GM12872 (cell line): Measurements from ENCODE around the gene KLK8.

Experiments
- TF ChIP-seq, protein P1 (sequence below): IDR thresholded peaks from 3 replicates; pipeline ENCODE4 v1.5.1; 2011; ENCODE audit warnings: low read depth, mild to moderate bottlenecking, low read length, moderate library complexity; ENCODE audit not compliant: insufficient read depth

The KLK8 gene, protein sequence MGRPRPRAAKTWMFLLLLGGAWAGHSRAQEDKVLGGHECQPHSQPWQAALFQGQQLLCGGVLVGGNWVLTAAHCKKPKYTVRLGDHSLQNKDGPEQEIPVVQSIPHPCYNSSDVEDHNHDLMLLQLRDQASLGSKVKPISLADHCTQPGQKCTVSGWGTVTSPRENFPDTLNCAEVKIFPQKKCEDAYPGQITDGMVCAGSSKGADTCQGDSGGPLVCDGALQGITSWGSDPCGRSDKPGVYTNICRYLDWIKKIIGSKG

DNA sequence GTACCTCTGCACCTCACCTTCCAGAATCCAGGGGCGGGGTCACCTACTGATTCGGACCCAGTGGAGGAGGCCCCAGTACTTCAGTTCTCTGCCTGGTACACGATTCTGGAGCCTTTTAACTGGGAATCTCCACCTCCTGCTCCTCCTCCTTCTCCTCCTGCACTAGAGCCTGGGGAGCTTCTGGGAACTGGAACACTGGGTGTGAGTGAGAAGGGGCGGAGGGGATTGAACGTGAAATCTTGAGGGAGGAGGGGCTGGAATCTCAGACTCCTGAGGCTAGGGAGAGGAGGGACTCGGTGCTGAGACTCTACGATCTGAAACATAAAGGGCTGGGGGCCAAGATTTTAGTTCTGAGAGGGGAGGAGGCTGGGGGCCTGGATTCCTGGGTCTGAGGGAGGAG lies at the start of gene KLK8:
Gene KLK8 (minus strand): TSS at position 90 of the 400 bp plus-strand sequence. CDS start 437 bp downstream, outside the sequence.
- TF ChIP-seq, protein P1, sequence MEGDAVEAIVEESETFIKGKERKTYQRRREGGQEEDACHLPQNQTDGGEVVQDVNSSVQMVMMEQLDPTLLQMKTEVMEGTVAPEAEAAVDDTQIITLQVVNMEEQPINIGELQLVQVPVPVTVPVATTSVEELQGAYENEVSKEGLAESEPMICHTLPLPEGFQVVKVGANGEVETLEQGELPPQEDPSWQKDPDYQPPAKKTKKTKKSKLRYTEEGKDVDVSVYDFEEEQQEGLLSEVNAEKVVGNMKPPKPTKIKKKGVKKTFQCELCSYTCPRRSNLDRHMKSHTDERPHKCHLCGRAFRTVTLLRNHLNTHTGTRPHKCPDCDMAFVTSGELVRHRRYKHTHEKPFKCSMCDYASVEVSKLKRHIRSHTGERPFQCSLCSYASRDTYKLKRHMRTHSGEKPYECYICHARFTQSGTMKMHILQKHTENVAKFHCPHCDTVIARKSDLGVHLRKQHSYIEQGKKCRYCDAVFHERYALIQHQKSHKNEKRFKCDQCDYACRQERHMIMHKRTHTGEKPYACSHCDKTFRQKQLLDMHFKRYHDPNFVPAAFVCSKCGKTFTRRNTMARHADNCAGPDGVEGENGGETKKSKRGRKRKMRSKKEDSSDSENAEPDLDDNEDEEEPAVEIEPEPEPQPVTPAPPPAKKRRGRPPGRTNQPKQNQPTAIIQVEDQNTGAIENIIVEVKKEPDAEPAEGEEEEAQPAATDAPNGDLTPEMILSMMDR, result no peak

- TF ChIP-seq, protein P1, result no peak
Observed at GRCh38 chr19:51047031-51047335, 45.6 kb upstream of the KLK8 start.

GRCh38 chr19:51044327-51044726 lies 42.9 kb upstream of the KLK8 start:
- TF ChIP-seq, protein P1, result no peak

- TF ChIP-seq, protein P1, result no peak
Observed at GRCh38 chr19:51043497-51043896, 42.1 kb upstream of the KLK8 start.

DNA sequence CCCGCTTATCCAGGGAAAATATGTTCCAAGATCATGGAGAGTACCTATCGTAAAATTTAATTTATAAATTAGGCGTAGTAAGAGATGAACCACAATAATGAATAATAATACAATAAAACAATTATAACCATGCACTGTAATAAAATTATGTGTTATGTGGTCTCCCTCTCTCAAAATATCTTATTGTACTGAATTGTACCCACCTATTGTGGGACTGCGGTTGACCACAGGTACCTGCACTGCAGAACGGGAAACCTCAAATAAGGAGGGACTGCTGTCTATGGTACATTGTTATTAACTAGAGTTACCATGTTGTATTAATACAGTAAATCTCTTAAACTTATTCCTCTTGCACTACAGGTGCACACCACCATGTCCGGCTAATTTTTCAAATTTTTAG lies 38.7 kb upstream of the KLK8 start:
- TF ChIP-seq, protein P1, result no peak

DNA sequence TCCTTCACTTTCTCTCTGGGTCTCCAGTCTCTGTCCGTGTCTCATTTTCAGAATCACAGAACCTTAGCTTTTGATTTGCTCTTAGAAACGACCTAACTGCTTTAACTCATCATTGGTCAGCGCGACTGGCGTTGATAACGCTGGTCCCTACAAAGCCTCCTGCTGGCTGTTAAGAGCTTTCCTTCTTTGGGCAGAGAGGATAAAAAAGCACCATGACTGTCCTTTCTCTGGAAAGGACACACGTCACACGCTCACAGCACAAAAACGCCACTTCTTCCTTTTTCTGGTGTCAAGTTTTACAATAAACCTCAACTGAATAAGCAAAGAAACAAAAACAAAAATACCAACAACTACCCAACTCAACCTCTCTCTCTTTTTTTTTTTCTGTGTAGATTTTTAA lies 35.1 kb upstream of the KLK8 start:
- TF ChIP-seq, protein P1, result no peak

DNA sequence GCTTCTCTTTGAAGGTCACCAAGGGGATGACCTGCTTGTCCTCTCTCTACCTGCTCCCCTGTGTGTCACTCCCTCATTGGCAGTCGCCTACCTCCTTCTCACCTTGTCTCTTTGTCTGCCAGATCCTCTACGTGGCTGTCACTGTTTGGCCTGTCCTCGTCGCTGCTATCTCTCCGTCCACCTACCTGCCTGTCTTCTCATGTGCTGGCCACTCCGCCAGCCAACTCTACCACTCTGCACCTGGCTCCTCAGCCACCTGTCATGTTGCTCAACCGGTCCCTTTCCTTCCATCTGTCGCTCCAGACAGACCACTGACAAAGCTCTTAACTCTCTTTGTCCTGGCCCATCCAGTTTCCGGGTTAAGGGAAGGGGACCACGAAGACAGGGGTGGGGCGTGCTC lies 33.3 kb upstream of the KLK8 start, which contains the start of gene KLK12:
Gene KLK12 (minus strand): TSS at position 299 of the 400 bp plus-strand sequence. CDS start 381 bp downstream, outside the sequence.
- TF ChIP-seq, protein P1, result no peak

GRCh38 chr19:51031880-51032225 lies 30.4 kb upstream of the KLK8 start:
- TF ChIP-seq, protein P1, result no peak
